K562 (cell line): ENCODE measurements around the gene CEP78. TPM values are rescaled to one million over a fixed set of nuclear protein-coding genes. Genes with fewer than 3 reads are reported as not detected.

Experiments
- ATAC-seq: fragments of 200-7000 bp; cut with Tn5 transposase; 3 replicates; pipeline ENCODE4 v1.9.1; 2020; ENCODE audit warnings: moderate library complexity
- BruUV-seq: library from RNA; stranded (reverse); fragments of 400-500 nt; replicated peaks from 2 replicates; lab custom pipeline; 2021; lab: Mats Ljungman, UMichigan
- CTCF ChIA-PET: fragments of 300-600 bp; formaldehyde crosslinking; extraction: SDS; loops from one replicate; lab custom pipeline; 2021; ENCODE audit warnings: low intra/inter-chr PET ratio; lab: Yijun Ruan, JAX
- POLR2A ChIA-PET: fragments of 300-600, 350-650 bp; sonication (Branson Sonifier 250); formaldehyde crosslinking; extraction: SDS; loops from one replicate; lab custom pipeline; 2021; ENCODE audit warnings: antibody characterized with exemption, inconsistent platforms; lab: Yijun Ruan, JAX
- DNase-seq, 4 experiments: peaks; one replicate each; pipeline versions ENCODE4 v3.0.0 to v3.0.0-alpha.2; 2011 to 2018; ENCODE audit warnings: low spot score in 3 of 4, mixed read lengths in 3 of 4; ENCODE audit errors: extremely low read depth in 1 of 4
- FAIRE-seq: peaks from 2 replicates; lab custom pipeline; 2011; peaks lifted over from hg19 to GRCh38; lab: Jason Lieb, UNC
- H2AFZ ChIP-seq: 2 replicates; pipeline ENCODE4 v1.6.0; 2011; ENCODE audit warnings: low read depth, low read length, control low read depth, inconsistent platforms
- H3K27ac ChIP-seq: fragments of 200-600 bp; 3 replicates; pipeline ENCODE4 v1.8.0; 2011; ENCODE audit warnings: low read depth, mild to moderate bottlenecking, control low read depth, inconsistent platforms, low read length, moderate library complexity, mixed read lengths; ENCODE audit errors: extremely low read depth
- H3K27me3 ChIP-seq, 2 experiments: fragments of 300-600 bp in 1 of 2; 2 replicates in 1 of 2; 3 replicates in 1 of 2; pipeline versions ENCODE4 v1.6.0 to v1.8.0; 2011; ENCODE audit warnings: inconsistent platforms in 2 of 2, low read length in 2 of 2, mild to moderate bottlenecking in 1 of 2, mixed read lengths in 1 of 2, moderate library complexity in 1 of 2; ENCODE audit not compliant: control insufficient read depth in 2 of 2, insufficient read depth in 2 of 2
- H3K36me3 ChIP-seq: fragments of 300-600 bp; 3 replicates; pipeline ENCODE4 v1.8.0; 2011; ENCODE audit warnings: mild to moderate bottlenecking, low read length, inconsistent platforms; ENCODE audit not compliant: control insufficient read depth, insufficient read depth
- H3K4me1 ChIP-seq, 2 experiments: fragments of 200-600 bp in 1 of 2; replicated peaks in 1 of 2; 2 replicates in 1 of 2; 3 replicates in 1 of 2; pipeline versions ENCODE4 v1.5.1 to v1.8.0; 2011; ENCODE audit warnings: inconsistent platforms in 2 of 2, low read length in 2 of 2, mild to moderate bottlenecking in 1 of 2, mixed read lengths in 1 of 2, moderate library complexity in 1 of 2; ENCODE audit not compliant: control insufficient read depth in 2 of 2, insufficient read depth in 2 of 2
- H3K4me2 ChIP-seq: 2 replicates; pipeline ENCODE4 v1.6.1; 2011; ENCODE audit warnings: low read length, control low read depth, inconsistent platforms, mixed read lengths; ENCODE audit not compliant: insufficient read depth
- H3K4me3 ChIP-seq: fragments of 200-600 bp; sonication (generic), shearing (Covaris generic); 2 replicates; pipeline ENCODE4 v1.5.1; 2016; ENCODE audit warnings: control low read depth, inconsistent platforms
- H3K79me2 ChIP-seq: fragments of 200-600 bp; 3 replicates; pipeline ENCODE4 v1.8.0; 2011; ENCODE audit warnings: low read length, inconsistent platforms; ENCODE audit not compliant: control insufficient read depth, insufficient read depth
- H3K9ac ChIP-seq, 2 experiments: 2 replicates each; pipeline versions ENCODE4 v1.6.0 to v1.6.1; 2011; ENCODE audit warnings: low read depth in 2 of 2, low read length in 2 of 2, control low read depth in 1 of 2, inconsistent platforms in 1 of 2, mild to moderate bottlenecking in 1 of 2, mixed read lengths in 1 of 2; ENCODE audit not compliant: insufficient read depth in 1 of 2
- H3K9me1 ChIP-seq: one replicate; pipeline ENCODE4 v1.6.0; 2011; ENCODE audit warnings: inconsistent platforms, mild to moderate bottlenecking, low read length, moderate library complexity; ENCODE audit not compliant: control insufficient read depth, insufficient read depth
- H3K9me3 ChIP-seq: replicated peaks from 2 replicates; pipeline ENCODE4 v1.5.1; 2011; ENCODE audit warnings: low read depth, low read length, inconsistent platforms; ENCODE audit not compliant: control insufficient read depth, insufficient read depth
- H4K20me1 ChIP-seq: replicated peaks from 2 replicates; pipeline ENCODE4 v1.6.1; 2011; ENCODE audit warnings: low read length, inconsistent platforms, mixed read lengths; ENCODE audit not compliant: control insufficient read depth, insufficient read depth
- BCLAF1 ChIP-seq, 2 experiments: fragments of 450-650 bp in 1 of 2; IDR thresholded peaks; 2 replicates each; pipeline ENCODE4 v1.6.1; 2011 to 2017; ENCODE audit warnings: low read depth in 2 of 2, antibody characterized with exemption in 1 of 2, borderline replicate concordance in 1 of 2, low read length in 1 of 2, mild to moderate bottlenecking in 1 of 2, mixed read lengths in 1 of 2; ENCODE audit not compliant: control insufficient read depth in 1 of 2
- BRF1 ChIP-seq: IDR thresholded peaks from 3 replicates; pipeline ENCODE4 v1.6.1; 2011; ENCODE audit warnings: borderline replicate concordance, mild to moderate bottlenecking; ENCODE audit not compliant: insufficient read length; ENCODE audit errors: extremely low read depth
- EHMT2 ChIP-seq: fragments of 450-650 bp; IDR thresholded peaks from 2 replicates; pipeline ENCODE4 v1.6.1; 2018; ENCODE audit warnings: antibody characterized with exemption
- HNRNPUL1 ChIP-seq: fragments of 200-400 bp; formaldehyde crosslinking; IDR thresholded peaks from 2 replicates; pipeline ENCODE4 v1.6.1; 2017; ENCODE audit warnings: low read length
- KAT2B ChIP-seq: IDR thresholded peaks from one replicate; pipeline ENCODE4 v1.6.1; 2012; ENCODE audit warnings: low read depth, mild to moderate bottlenecking, control low read depth, inconsistent platforms, low read length, moderate library complexity
- KDM4B ChIP-seq, 2 experiments: fragments of 450-650 bp in 1 of 2; sonication (generic) in 1 of 2; IDR thresholded peaks; 2 replicates each; pipeline ENCODE4 v1.6.1; 2016 to 2017; ENCODE audit warnings: borderline replicate concordance in 2 of 2, antibody characterized with exemption in 1 of 2, low read depth in 1 of 2, mild to moderate bottlenecking in 1 of 2
- RBM34 ChIP-seq: fragments of 200-400 bp; formaldehyde crosslinking; IDR thresholded peaks from 2 replicates; pipeline ENCODE4 v1.6.1; 2018; ENCODE audit warnings: low read length, borderline replicate concordance; ENCODE audit not compliant: insufficient read depth
- TFAM ChIP-seq: fragments of 250-450 bp; sonication (Bioruptor Pico); conservative IDR thresholded peaks from 2 replicates; pipeline ENCODE4 v1.5.0; 2021; ENCODE audit warnings: mild to moderate bottlenecking, moderate library complexity
- ZNF134 ChIP-seq: fragments of 250-450 bp; sonication (Bioruptor Pico); conservative IDR thresholded peaks from 2 replicates; pipeline ENCODE4 v1.4.0; 2020
- WGBS: fragments of 100-300 bp; shearing (Covaris generic); methylation state at CpG from one replicate; pipeline ENCODE4 v1.1.6; 2016; ENCODE audit warnings: low coverage, mixed read lengths; ENCODE audit not compliant: insufficient coverage; ENCODE audit errors: missing lambda C conversion rate; 5-methylcytosine and 5-hydroxymethylcytosine counted together
- in situ Hi-C: fragments of 300-500 bp; cut with MboI; formaldehyde crosslinking; loops from 4 replicates; pipeline ENCODE4 v1.15.0; 2018; ENCODE audit warnings: inconsistent platforms, mixed read lengths
- intact Hi-C: fragments of 100-400 bp; cut with micrococcal nuclease; formaldehyde crosslinking; loops from 2 replicates; pipeline ENCODE4 v1.14.2; 2022
- polyA plus RNA-seq, 8 experiments: library from polyadenylated mRNA; depleted of rRNA in 4 of 8; stranded (reverse) in 5 of 8; unstranded in 3 of 8; fragments of >200 nt; fragmentation: Nextera tagmentation in 2 of 8; fragmentation: Illumina TruSeq in 1 of 8; extraction: Ambion mirVana in 2 of 8; extraction: Trizol in 1 of 8; gene quantifications; 2 replicates each; pipeline versions ENCODE4 v1.2.1 to v1.2.3, GENCODE V29; 2011 to 2014; ENCODE audit warnings: inconsistent platforms in 1 of 8, missing spikeins in 1 of 8
- total RNA-seq, 7 experiments: library from RNA; depleted of rRNA in 6 of 7; stranded (reverse); fragments of >200 nt in 6 of 7; fragmentation: Illumina TruSeq in 2 of 7; extraction: Trizol in 2 of 7; gene quantifications; 2 replicates each; pipeline versions ENCODE4 v1.2.1 to v1.2.3, GENCODE V29; 2011 to 2021; ENCODE audit warnings: low replicate concordance in 1 of 7

The CEP78 gene
- total and polyA plus RNA-seq, 9 of the 15 experiments (the other 6 are each of a cell fraction or from before 2014, with no cell fraction given), result 3.5 to 26.0 (median 21.5) TPM

GRCh38 chr9:78291240-78291925, 55.5 kb downstream of the CEP78 start:
- DNase-seq (no peak), FAIRE-seq (no peak), ATAC-seq (no peak)
- intact Hi-C loops, result no loop called here
- Histone ChIP-seq H3K27me3 (peaks cover 0 to 2% of the 10 kb centered on the region in 2 experiments; a peak in 1 of 5 replicates), H3K9me1 (no peaks in the 10 kb centered on the region), H4K20me1 (no peaks in the 10 kb centered on the region), H3K4me1 (peaks cover 4% of the 10 kb centered on the region in 2 experiments; a peak in 4 of 5 replicates), H3K9me3 (no peaks in the 10 kb centered on the region), H3K4me3 (no peak overlapping the region), H3K27ac (no peak overlapping the region), H3K79me2 (no peaks in the 10 kb centered on the region), H3K4me2 (no peak overlapping the region), H2AFZ (no peak overlapping the region), H3K9ac (no peak overlapping the region), H3K36me3 (no peaks in the 10 kb centered on the region)
- WGBS, result 50% methylated on average over 8 of the region's 8 CpGs
- no peak for TF ChIP-seq BRF1
- no peak for TF ChIP-seq EHMT2
- no peak for TF ChIP-seq TFAM (CRISPR knock-in tag)
- no peak for TF ChIP-seq RBM34
- TF ChIP-seq ZNF134 (CRISPR knock-in tag), result no peak
- no peak for TF ChIP-seq HNRNPUL1
- TF ChIP-seq KAT2B, result no peak
- no peak for TF ChIP-seq BCLAF1 (IDR thresholded peaks at IDR 0.05; ENCODE audit: borderline replicate concordance in 1 of 2, control insufficient read depth in 1 of 2, low read depth in 2 of 2, low read length in 1 of 2)
- TF ChIP-seq KDM4B (IDR thresholded peaks at IDR 0.05; ENCODE audit: borderline replicate concordance in 2 of 2, low read depth in 1 of 2), result no peak
- in situ Hi-C loops, result no loop called here
- no TSS peak for BruUV-seq
- POLR2A ChIA-PET, result no interaction called here
- CTCF ChIA-PET, result no interaction called here
